K562 (cell line): ENCODE results near the gene AGAP3. TPM values are rescaled to one million over a fixed set of nuclear protein-coding genes. Genes with fewer than 3 reads are reported as not detected.

Experiments used
- ATAC-seq: fragments of 200-7000 bp; cut with Tn5 transposase; 3 replicates; pipeline ENCODE4 v1.9.1; 2020; ENCODE audit warnings: moderate library complexity
- BruUV-seq: library from RNA; stranded (reverse); fragments of 400-500 nt; replicated peaks from 2 replicates; lab custom pipeline; 2021; lab: Mats Ljungman, UMichigan
- CTCF ChIA-PET: fragments of 300-600 bp; formaldehyde crosslinking; extraction: SDS; loops from one replicate; lab custom pipeline; 2021; ENCODE audit warnings: low intra/inter-chr PET ratio; lab: Yijun Ruan, JAX
- POLR2A ChIA-PET: fragments of 300-600, 350-650 bp; sonication (Branson Sonifier 250); formaldehyde crosslinking; extraction: SDS; loops from one replicate; lab custom pipeline; 2021; ENCODE audit warnings: antibody characterized with exemption, inconsistent platforms; lab: Yijun Ruan, JAX
- DNase-seq, 4 experiments: peaks; one replicate each; pipeline versions ENCODE4 v3.0.0 to v3.0.0-alpha.2; 2011 to 2018; ENCODE audit warnings: low spot score in 3 of 4, mixed read lengths in 3 of 4; ENCODE audit errors: extremely low read depth in 1 of 4
- FAIRE-seq: peaks from 2 replicates; lab custom pipeline; 2011; peaks lifted over from hg19 to GRCh38; lab: Jason Lieb, UNC
- H2AFZ ChIP-seq: 2 replicates; pipeline ENCODE4 v1.6.0; 2011; ENCODE audit warnings: low read depth, low read length, control low read depth, inconsistent platforms
- H3K27ac ChIP-seq: fragments of 200-600 bp; 3 replicates; pipeline ENCODE4 v1.8.0; 2011; ENCODE audit warnings: low read depth, mild to moderate bottlenecking, control low read depth, inconsistent platforms, low read length, moderate library complexity, mixed read lengths; ENCODE audit errors: extremely low read depth
- H3K27me3 ChIP-seq, 2 experiments: fragments of 300-600 bp in 1 of 2; 2 replicates in 1 of 2; 3 replicates in 1 of 2; pipeline versions ENCODE4 v1.6.0 to v1.8.0; 2011; ENCODE audit warnings: inconsistent platforms in 2 of 2, low read length in 2 of 2, mild to moderate bottlenecking in 1 of 2, mixed read lengths in 1 of 2, moderate library complexity in 1 of 2; ENCODE audit not compliant: control insufficient read depth in 2 of 2, insufficient read depth in 2 of 2
- H3K36me3 ChIP-seq: fragments of 300-600 bp; 3 replicates; pipeline ENCODE4 v1.8.0; 2011; ENCODE audit warnings: mild to moderate bottlenecking, low read length, inconsistent platforms; ENCODE audit not compliant: control insufficient read depth, insufficient read depth
- H3K4me1 ChIP-seq, 2 experiments: fragments of 200-600 bp in 1 of 2; replicated peaks in 1 of 2; 2 replicates in 1 of 2; 3 replicates in 1 of 2; pipeline versions ENCODE4 v1.5.1 to v1.8.0; 2011; ENCODE audit warnings: inconsistent platforms in 2 of 2, low read length in 2 of 2, mild to moderate bottlenecking in 1 of 2, mixed read lengths in 1 of 2, moderate library complexity in 1 of 2; ENCODE audit not compliant: control insufficient read depth in 2 of 2, insufficient read depth in 2 of 2
- H3K4me2 ChIP-seq: 2 replicates; pipeline ENCODE4 v1.6.1; 2011; ENCODE audit warnings: low read length, control low read depth, inconsistent platforms, mixed read lengths; ENCODE audit not compliant: insufficient read depth
- H3K4me3 ChIP-seq: fragments of 200-600 bp; sonication (generic), shearing (Covaris generic); 2 replicates; pipeline ENCODE4 v1.5.1; 2016; ENCODE audit warnings: control low read depth, inconsistent platforms
- H3K79me2 ChIP-seq: fragments of 200-600 bp; 3 replicates; pipeline ENCODE4 v1.8.0; 2011; ENCODE audit warnings: low read length, inconsistent platforms; ENCODE audit not compliant: control insufficient read depth, insufficient read depth
- H3K9ac ChIP-seq, 2 experiments: 2 replicates each; pipeline versions ENCODE4 v1.6.0 to v1.6.1; 2011; ENCODE audit warnings: low read depth in 2 of 2, low read length in 2 of 2, control low read depth in 1 of 2, inconsistent platforms in 1 of 2, mild to moderate bottlenecking in 1 of 2, mixed read lengths in 1 of 2; ENCODE audit not compliant: insufficient read depth in 1 of 2
- H3K9me1 ChIP-seq: one replicate; pipeline ENCODE4 v1.6.0; 2011; ENCODE audit warnings: inconsistent platforms, mild to moderate bottlenecking, low read length, moderate library complexity; ENCODE audit not compliant: control insufficient read depth, insufficient read depth
- H3K9me3 ChIP-seq: replicated peaks from 2 replicates; pipeline ENCODE4 v1.5.1; 2011; ENCODE audit warnings: low read depth, low read length, inconsistent platforms; ENCODE audit not compliant: control insufficient read depth, insufficient read depth
- H4K20me1 ChIP-seq: replicated peaks from 2 replicates; pipeline ENCODE4 v1.6.1; 2011; ENCODE audit warnings: low read length, inconsistent platforms, mixed read lengths; ENCODE audit not compliant: control insufficient read depth, insufficient read depth
- EGR1 ChIP-seq: fragments of 450-650 bp; conservative IDR thresholded peaks from 2 replicates; pipeline ENCODE4 v1.6.1; 2017; ENCODE audit warnings: mild to moderate bottlenecking
- ETV1 ChIP-seq: fragments of 450-650 bp; conservative IDR thresholded peaks from 2 replicates; pipeline ENCODE4 v1.6.1; 2016; ENCODE audit warnings: missing genetic modification characterization, control low read depth, low read depth, missing compliant biosample characterization
- ILF3 ChIP-seq: fragments of 450-650 bp; IDR thresholded peaks from 2 replicates; pipeline ENCODE4 v1.6.1; 2018; ENCODE audit warnings: antibody characterized with exemption, mild to moderate bottlenecking, moderate library complexity, borderline replicate concordance
- MCM5 ChIP-seq: fragments of 450-650 bp; IDR thresholded peaks from 2 replicates; pipeline ENCODE4 v1.6.1; 2016; ENCODE audit warnings: low read depth
- ZC3H8 ChIP-seq: fragments of 450-650 bp; IDR thresholded peaks from 2 replicates; pipeline ENCODE4 v1.6.1; 2017
- WGBS: fragments of 100-300 bp; shearing (Covaris generic); methylation state at CpG from one replicate; pipeline ENCODE4 v1.1.6; 2016; ENCODE audit warnings: low coverage, mixed read lengths; ENCODE audit not compliant: insufficient coverage; ENCODE audit errors: missing lambda C conversion rate; 5-methylcytosine and 5-hydroxymethylcytosine counted together
- in situ Hi-C: fragments of 300-500 bp; cut with MboI; formaldehyde crosslinking; loops from 4 replicates; pipeline ENCODE4 v1.15.0; 2018; ENCODE audit warnings: inconsistent platforms, mixed read lengths
- intact Hi-C: fragments of 100-400 bp; cut with micrococcal nuclease; formaldehyde crosslinking; loops from 2 replicates; pipeline ENCODE4 v1.14.2; 2022
- polyA plus RNA-seq, 8 experiments: library from polyadenylated mRNA; depleted of rRNA in 4 of 8; stranded (reverse) in 5 of 8; unstranded in 3 of 8; fragments of >200 nt; fragmentation: Nextera tagmentation in 2 of 8; fragmentation: Illumina TruSeq in 1 of 8; extraction: Ambion mirVana in 2 of 8; extraction: Trizol in 1 of 8; gene quantifications; 2 replicates each; pipeline versions ENCODE4 v1.2.1 to v1.2.3, GENCODE V29; 2011 to 2014; ENCODE audit warnings: inconsistent platforms in 1 of 8, missing spikeins in 1 of 8
- total RNA-seq, 7 experiments: library from RNA; depleted of rRNA in 6 of 7; stranded (reverse); fragments of >200 nt in 6 of 7; fragmentation: Illumina TruSeq in 2 of 7; extraction: Trizol in 2 of 7; gene quantifications; 2 replicates each; pipeline versions ENCODE4 v1.2.1 to v1.2.3, GENCODE V29; 2011 to 2021; ENCODE audit warnings: low replicate concordance in 1 of 7
- TF ChIP-seq, protein P1 (sequence below): sonication (generic); formaldehyde crosslinking; IDR thresholded peaks from 2 replicates; pipeline ENCODE4 v1.8.0; 2022; ENCODE audit warnings: mild to moderate bottlenecking, missing genetic modification reagents

AGAP3 gene
- total and polyA plus RNA-seq, 9 of the 15 experiments (the other 6 are each of a cell fraction or from before 2014, with no cell fraction given) = 3.4 to 208 (median 62.2) TPM

GRCh38 chr7:151120896-151121295, 34.6 kb downstream of the AGAP3 start (continued):
- TF ChIP-seq ETV1 (tag) (no peak), ZC3H8 (no peak), ILF3 (no peak), MCM5 (no peak)

DNA sequence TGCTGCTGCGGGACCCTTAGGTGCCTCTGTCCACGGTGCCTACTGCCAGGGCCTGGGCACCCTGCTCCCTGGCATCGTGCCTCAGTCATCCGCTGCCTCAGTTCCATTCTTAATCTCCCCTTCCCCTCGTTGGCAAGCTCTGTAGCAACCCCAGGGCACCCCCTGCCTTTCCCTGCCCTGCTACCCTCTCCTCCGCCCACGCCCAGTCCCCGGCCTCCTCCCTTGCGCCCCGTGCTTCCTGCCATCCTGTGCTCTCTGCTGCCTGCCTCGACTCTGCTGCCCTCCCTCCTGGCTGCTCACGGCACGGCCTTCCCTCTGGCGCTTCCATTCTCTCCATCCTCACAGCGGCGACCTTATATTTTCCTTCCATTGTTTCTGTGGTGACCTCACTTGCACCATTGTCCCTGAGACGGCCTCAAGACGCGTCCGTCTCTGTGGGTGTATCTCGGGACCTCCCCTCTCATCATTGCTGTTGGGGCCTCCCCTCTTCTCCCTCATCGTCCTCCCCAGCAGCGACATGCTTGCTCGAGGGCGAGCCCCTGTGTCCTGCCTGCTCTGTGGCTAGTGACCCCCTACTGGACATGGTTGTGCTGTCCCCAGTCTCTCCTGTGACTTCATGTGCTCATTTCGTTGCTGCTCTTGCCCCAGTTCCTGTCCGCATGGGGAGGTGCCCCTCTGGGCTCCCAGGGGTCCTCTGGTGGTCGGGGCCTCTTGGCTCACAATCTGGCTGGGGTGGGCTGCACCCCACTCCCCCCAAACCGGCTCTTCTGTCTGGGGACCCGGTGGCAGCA, 35.3 kb downstream of the AGAP3 start:
- Histone ChIP-seq H3K36me3 (peaks cover 95% of the 10 kb centered on the region; the same call in 2 of the 3 replicates), H3K79me2 (peaks cover 14% of the 10 kb centered on the region), H3K9ac (no peak overlapping the region; a peak in 1 of 4 replicates), H3K9me3 (no peaks in the 10 kb centered on the region), H3K27ac (no peak overlapping the region), H3K4me3 (no peak overlapping the region), H4K20me1 (peaks cover 25% of the 10 kb centered on the region), H3K4me2 (no peak overlapping the region), H3K27me3 (no peaks in the 10 kb centered on the region), H3K4me1 (peaks cover 0 to 57% of the 10 kb centered on the region in 2 experiments; a peak in 1 of 5 replicates), H2AFZ (no peak overlapping the region), H3K9me1 (peaks cover 1% of the 10 kb centered on the region)
- DNase-seq (no peak), ATAC-seq (no peak), FAIRE-seq (no peak)
- POLR2A ChIA-PET = interaction anchor here (0.7 to 1.1 kb wide), 2 partner anchors 9 to 44 kb away, joined by 3 read pairs; no protein-coding TSS in a partner anchor
- in situ Hi-C loops = no loop called here
- no TSS peak for BruUV-seq
- CTCF ChIA-PET = interaction anchor here (0.6 kb wide), 1 partner anchor 51 kb away, joined by 3 read pairs; no protein-coding TSS in a partner anchor
- intact Hi-C loops = no loop called here
- TF ChIP-seq EGR1 = 0 out of 2 replicates have a peak, but pooled peaks have one; percentile 8
- TF ChIP-seq, protein P1, sequence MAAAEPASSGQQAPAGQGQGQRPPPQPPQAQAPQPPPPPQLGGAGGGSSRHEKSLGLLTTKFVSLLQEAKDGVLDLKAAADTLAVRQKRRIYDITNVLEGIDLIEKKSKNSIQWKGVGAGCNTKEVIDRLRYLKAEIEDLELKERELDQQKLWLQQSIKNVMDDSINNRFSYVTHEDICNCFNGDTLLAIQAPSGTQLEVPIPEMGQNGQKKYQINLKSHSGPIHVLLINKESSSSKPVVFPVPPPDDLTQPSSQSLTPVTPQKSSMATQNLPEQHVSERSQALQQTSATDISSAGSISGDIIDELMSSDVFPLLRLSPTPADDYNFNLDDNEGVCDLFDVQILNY = no peak
- WGBS = 83% methylated on average over 30 of the region's 30 CpGs
